HEK293 (cell line): ENCODE data around the gene VEZF1.
"Not testable (repeated sequence)": the region's sequence is repeated elsewhere in the genome, so short reads cannot be mapped to it uniquely, and the experiment has no call there.

Source experiments
- CTCF ChIA-PET: fragments of 350-600 bp; formaldehyde crosslinking; extraction: SDS; loops from one replicate; lab custom pipeline; 2021; ENCODE audit warnings: antibody characterized with exemption; lab: Yijun Ruan, JAX
- POLR2A ChIA-PET: fragments of 300-600 bp; formaldehyde crosslinking; extraction: SDS; loops from one replicate; lab custom pipeline; 2020; ENCODE audit warnings: antibody characterized with exemption, inconsistent platforms; lab: Yijun Ruan, JAX
- H3K27ac ChIP-seq: fragments of 200-500 bp; sonication (Bioruptor generic); 2 replicates; pipeline ENCODE4 v1.5.1; 2014; ENCODE audit warnings: low read depth, low read length, control low read depth, inconsistent platforms; ENCODE audit errors: extremely low read depth
- H3K36me3 ChIP-seq, 2 experiments: fragments of 200-500 bp in 1 of 2; sonication (Bioruptor generic) in 1 of 2; 1 replicate in 1 of 2; 2 replicates in 1 of 2; pipeline ENCODE4 v1.5.1; 2014 to 2017; ENCODE audit warnings: inconsistent platforms in 2 of 2, low read length in 2 of 2; ENCODE audit not compliant: control insufficient read depth in 2 of 2, insufficient read depth in 1 of 2
- H3K4me1 ChIP-seq: fragments of 200-500 bp; sonication (Bioruptor generic); 2 replicates; pipeline ENCODE4 v1.5.1; 2014; ENCODE audit warnings: mild to moderate bottlenecking, low read length, inconsistent platforms; ENCODE audit not compliant: control insufficient read depth, insufficient read depth
- H3K4me3 ChIP-seq: 2 replicates; pipeline ENCODE4 v1.5.1; 2011; ENCODE audit warnings: low read depth, mild to moderate bottlenecking, control low read depth, low read length, moderate library complexity
- H3K9me3 ChIP-seq: fragments of 200-500 bp; sonication (Bioruptor generic); 2 replicates; pipeline ENCODE4 v1.5.1; 2014; ENCODE audit warnings: low read depth, low read length, inconsistent platforms; ENCODE audit not compliant: control insufficient read depth, insufficient read depth
- EGR2 ChIP-seq: fragments of 450-650 bp; formaldehyde crosslinking; IDR thresholded peaks from 2 replicates; pipeline ENCODE4 v1.5.1; 2016; ENCODE audit warnings: low read depth, missing biosample characterization, missing genetic modification characterization
- GLI2 ChIP-seq: fragments of 450-650 bp; formaldehyde crosslinking; IDR thresholded peaks from 2 replicates; pipeline ENCODE4; 2017; ENCODE audit warnings: missing biosample characterization, missing genetic modification characterization, low read depth, borderline replicate concordance
- GLIS2 ChIP-seq: fragments of 450-650 bp; formaldehyde crosslinking; IDR thresholded peaks from 2 replicates; pipeline ENCODE4 v1.5.1; 2016; ENCODE audit warnings: missing biosample characterization, missing genetic modification characterization
- KLF10 ChIP-seq: fragments of 450-650 bp; IDR thresholded peaks from 2 replicates; pipeline ENCODE4 v1.5.1; 2018; ENCODE audit warnings: missing biosample characterization, mild to moderate bottlenecking, missing genetic modification characterization
- SALL2 ChIP-seq: fragments of 450-650 bp; formaldehyde crosslinking; IDR thresholded peaks from 2 replicates; pipeline ENCODE4 v1.5.0; 2017; ENCODE audit warnings: missing biosample characterization, mild to moderate bottlenecking, missing genetic modification characterization, borderline replicate concordance
- WT1 ChIP-seq: fragments of 450-650 bp; formaldehyde crosslinking; IDR thresholded peaks from 2 replicates; pipeline ENCODE4 v1.5.1; 2016; ENCODE audit warnings: missing biosample characterization, missing genetic modification characterization
- ZBTB6 ChIP-seq: fragments of 450-650 bp; formaldehyde crosslinking; IDR thresholded peaks from 2 replicates; pipeline ENCODE4 v1.5.1; 2017; ENCODE audit warnings: missing biosample characterization, missing genetic modification characterization
- ZBTB7A ChIP-seq: fragments of 450-650 bp; formaldehyde crosslinking; IDR thresholded peaks from 2 replicates; pipeline ENCODE4 v1.5.1; 2016; ENCODE audit warnings: low read depth, missing biosample characterization, missing genetic modification characterization
- ZBTB8A ChIP-seq: fragments of 450-650 bp; formaldehyde crosslinking; IDR thresholded peaks from 2 replicates; pipeline ENCODE4 v1.5.1; 2016; ENCODE audit warnings: missing biosample characterization, missing genetic modification characterization
- ZNF112 ChIP-seq: fragments of 450-650 bp; formaldehyde crosslinking; IDR thresholded peaks from 2 replicates; pipeline ENCODE4 v1.5.0; 2017; ENCODE audit warnings: missing biosample characterization, missing genetic modification characterization
- ZNF114 ChIP-seq: fragments of 450-650 bp; formaldehyde crosslinking; IDR thresholded peaks from 2 replicates; pipeline ENCODE4 v1.5.0; 2017; ENCODE audit warnings: missing biosample characterization, missing genetic modification characterization
- ZNF146 ChIP-seq: fragments of 450-650 bp; formaldehyde crosslinking; IDR thresholded peaks from 2 replicates; pipeline ENCODE4 v1.5.1; 2016; ENCODE audit warnings: missing biosample characterization, missing genetic modification characterization
- ZNF248 ChIP-seq: fragments of 450-650 bp; formaldehyde crosslinking; IDR thresholded peaks from 2 replicates; pipeline ENCODE4 v1.5.1; 2017; ENCODE audit warnings: missing biosample characterization, missing genetic modification characterization
- ZNF366 ChIP-seq: fragments of 450-650 bp; formaldehyde crosslinking; conservative IDR thresholded peaks from 2 replicates; pipeline ENCODE4 v1.5.1; 2016; ENCODE audit warnings: missing biosample characterization, missing genetic modification characterization
- ZNF571 ChIP-seq: fragments of 450-650 bp; formaldehyde crosslinking; IDR thresholded peaks from 2 replicates; pipeline ENCODE4 v1.5.0; 2017; ENCODE audit warnings: missing biosample characterization, missing genetic modification characterization
- ZNF624 ChIP-seq: fragments of 450-650 bp; formaldehyde crosslinking; IDR thresholded peaks from 2 replicates; pipeline ENCODE4 v1.5.1; 2017; ENCODE audit warnings: missing biosample characterization, missing genetic modification characterization
- ZNF660 ChIP-seq: fragments of 450-650 bp; IDR thresholded peaks from 2 replicates; pipeline ENCODE4 v1.5.1; 2018; ENCODE audit warnings: missing biosample characterization, mild to moderate bottlenecking, missing genetic modification characterization
- ZNF670 ChIP-seq: fragments of 450-650 bp; formaldehyde crosslinking; IDR thresholded peaks from 2 replicates; pipeline ENCODE4 v1.5.1; 2016; ENCODE audit warnings: missing biosample characterization, missing genetic modification characterization, low read depth
- ZNF677 ChIP-seq: fragments of 450-650 bp; IDR thresholded peaks from 2 replicates; pipeline ENCODE4 v1.5.0; 2018; ENCODE audit warnings: missing biosample characterization, mild to moderate bottlenecking, missing genetic modification characterization, moderate library complexity
- ZNF837 ChIP-seq: fragments of 450-650 bp; formaldehyde crosslinking; IDR thresholded peaks from 2 replicates; pipeline ENCODE4 v1.5.1; 2016; ENCODE audit warnings: missing biosample characterization, missing genetic modification characterization
- ZSCAN30 ChIP-seq: fragments of 450-650 bp; IDR thresholded peaks from 2 replicates; pipeline ENCODE4 v1.5.1; 2018; ENCODE audit warnings: missing biosample characterization, mild to moderate bottlenecking, missing genetic modification characterization, moderate library complexity
- TF ChIP-seq, protein P1 (sequence below): fragments of 450-650 bp; formaldehyde crosslinking; IDR thresholded peaks from 2 replicates; pipeline ENCODE4 v1.5.1; 2016; ENCODE audit warnings: missing biosample characterization, missing genetic modification characterization, low read depth

VEZF1 gene

GRCh38 chr17:57965521-57966160, 22.4 kb downstream of the VEZF1 start (continued):
- TF ChIP-seq ZNF837 (tag by site-specific recombination) (no peak), ZNF366 (tag by site-specific recombination) (no peak), ZNF248 (tag by site-specific recombination) (no peak), ZNF677 (tag by site-specific recombination) (no peak), ZNF670 (tag by site-specific recombination) (no peak)

DNA sequence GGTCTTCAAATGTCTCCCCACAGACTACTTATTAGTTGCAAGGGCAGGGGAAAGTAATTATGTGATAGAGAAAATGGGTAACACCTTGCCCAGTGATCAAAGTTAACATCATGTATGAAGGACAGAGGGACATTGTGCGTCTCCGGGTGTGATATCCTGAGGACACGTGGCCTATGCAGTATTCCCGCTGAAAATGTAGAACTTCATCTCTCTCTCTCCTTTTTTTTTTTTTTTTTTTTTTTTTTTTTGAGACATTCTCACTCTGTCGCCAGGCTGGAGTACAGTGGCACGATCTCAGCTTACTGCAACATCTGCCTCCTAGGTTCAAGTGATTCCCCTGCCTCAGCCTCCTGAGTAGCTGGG, 24.9 kb downstream of the VEZF1 start:
- H3K4me3 ChIP-seq: no peak overlapping the region

GRCh38 chr17:57962279-57963148, 25.5 kb downstream of the VEZF1 start:
- ChIA-PET CTCF (interaction anchor here (0.6 to 1.0 kb wide), 2 partner anchors 10 to 207 kb away, joined by 3 to 4 read pairs; no protein-coding TSS in a partner anchor), POLR2A (interaction anchor here (0.6 kb wide), 1 partner anchor 103 kb away, joined by 3 read pairs; no protein-coding TSS in a partner anchor)
- Histone ChIP-seq H3K4me3 (no peak overlapping the region), H3K4me1 (peaks cover 3% of the 10 kb centered on the region; the same call in 1 of the 2 replicates), H3K27ac (no peak overlapping the region), H3K36me3 (no peaks in the 10 kb centered on the region), H3K9me3 (no peaks in the 10 kb centered on the region)
- TF ChIP-seq SALL2 (tag by site-specific recombination): no peak
- 0 out of 2 replicates have a peak, but pooled peaks have one; percentile 20 for TF ChIP-seq KLF10 (tag by site-specific recombination)

More for the DNA sequence above, 24.9 kb downstream of the VEZF1 start:
- POLR2A ChIA-PET: no interaction called here
- TF ChIP-seq ZBTB7A (tag by site-specific recombination): no peak
- TF ChIP-seq SALL2 (tag by site-specific recombination): no peak
- no peak for TF ChIP-seq ZNF571 (tag by site-specific recombination)
- no peak for TF ChIP-seq ZNF112 (tag by site-specific recombination)
- no peak for TF ChIP-seq ZNF114 (tag by site-specific recombination)
- TF ChIP-seq, protein P1, sequence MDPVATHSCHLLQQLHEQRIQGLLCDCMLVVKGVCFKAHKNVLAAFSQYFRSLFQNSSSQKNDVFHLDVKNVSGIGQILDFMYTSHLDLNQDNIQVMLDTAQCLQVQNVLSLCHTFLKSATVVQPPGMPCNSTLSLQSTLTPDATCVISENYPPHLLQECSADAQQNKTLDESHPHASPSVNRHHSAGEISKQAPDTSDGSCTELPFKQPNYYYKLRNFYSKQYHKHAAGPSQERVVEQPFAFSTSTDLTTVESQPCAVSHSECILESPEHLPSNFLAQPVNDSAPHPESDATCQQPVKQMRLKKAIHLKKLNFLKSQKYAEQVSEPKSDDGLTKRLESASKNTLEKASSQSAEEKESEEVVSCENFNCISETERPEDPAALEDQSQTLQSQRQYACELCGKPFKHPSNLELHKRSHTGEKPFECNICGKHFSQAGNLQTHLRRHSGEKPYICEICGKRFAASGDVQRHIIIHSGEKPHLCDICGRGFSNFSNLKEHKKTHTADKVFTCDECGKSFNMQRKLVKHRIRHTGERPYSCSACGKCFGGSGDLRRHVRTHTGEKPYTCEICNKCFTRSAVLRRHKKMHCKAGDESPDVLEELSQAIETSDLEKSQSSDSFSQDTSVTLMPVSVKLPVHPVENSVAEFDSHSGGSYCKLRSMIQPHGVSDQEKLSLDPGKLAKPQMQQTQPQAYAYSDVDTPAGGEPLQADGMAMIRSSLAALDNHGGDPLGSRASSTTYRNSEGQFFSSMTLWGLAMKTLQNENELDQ (tag by site-specific recombination): no peak
- TF ChIP-seq EGR2 (tag by site-specific recombination): no peak
- CTCF ChIA-PET: no interaction called here
- no peaks in the 10 kb centered on the region for H3K9me3 ChIP-seq
- H3K36me3 ChIP-seq: no peaks in the 10 kb centered on the region
- H3K27ac ChIP-seq: no peak overlapping the region
- H3K4me1 ChIP-seq: peaks cover 3% of the 10 kb centered on the region; the same call in 1 of the 2 replicates

DNA sequence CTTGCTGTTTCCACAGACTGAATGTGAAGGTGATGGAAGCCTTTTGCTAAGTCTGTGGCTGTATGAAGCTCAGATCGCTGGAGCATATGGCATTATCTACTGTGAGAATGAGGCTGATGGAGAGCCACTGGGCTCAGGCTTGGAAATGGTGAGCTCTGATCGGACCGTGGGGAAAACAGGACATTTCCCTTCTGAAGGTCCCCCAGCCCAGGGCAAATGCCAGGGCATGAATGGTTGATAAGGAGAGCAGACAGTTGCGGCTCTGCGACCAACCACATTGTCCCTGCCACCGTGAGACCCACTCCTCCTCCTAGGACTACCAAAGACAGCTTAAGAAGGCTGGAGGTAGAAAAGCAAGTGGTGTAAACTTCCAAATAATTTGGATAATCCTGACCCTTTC, 28.1 kb downstream of the VEZF1 start:
- no peaks in the 10 kb centered on the region for H3K9me3 ChIP-seq
- H3K36me3 ChIP-seq: no peaks in the 10 kb centered on the region
- peaks cover 18% of the 10 kb centered on the region for H3K4me1 ChIP-seq
- ChIA-PET CTCF (interaction anchor here (0.9 to 1.5 kb wide), 5 partner anchors 21 to 100 kb away, joined by 3 to 7 read pairs (median 4); no protein-coding TSS in a partner anchor), POLR2A (interaction anchor here (1.1 to 1.4 kb wide), 3 partner anchors 11 to 32 kb away, joined by 3 to 4 read pairs (median 4); no protein-coding TSS in a partner anchor)
- no peak overlapping the region for H3K27ac ChIP-seq
- H3K4me3 ChIP-seq: no peak overlapping the region
- TF ChIP-seq GLI2 (no peak), GLIS2 (tag by site-specific recombination) (no peak), ZBTB8A (tag by site-specific recombination) (no peak), ZNF146 (no peak), ZNF248 (tag by site-specific recombination) (no peak), ZNF571 (tag by site-specific recombination) (no peak), ZNF624 (tag by site-specific recombination) (no peak), ZSCAN30 (tag by site-specific recombination) (no peak), ZNF660 (tag by site-specific recombination) (no peak), ZBTB6 (tag by site-specific recombination) (no peak), WT1 (tag by site-specific recombination) (no peak)
- TF ChIP-seq, all 188 proteins: peak for 0

GRCh38 chr17:57958391-57958790, 29.7 kb downstream of the VEZF1 start:
- ChIA-PET CTCF (interaction anchor here (1.0 kb wide), 1 partner anchor 13 kb away, joined by 4 read pairs; no protein-coding TSS in a partner anchor), POLR2A (interaction anchor here (0.7 kb wide), 1 partner anchor 40 kb away, joined by 5 read pairs; no protein-coding TSS in a partner anchor)
- not testable (repeated sequence) for H3K4me3 ChIP-seq, H3K27ac ChIP-seq, H3K9me3 ChIP-seq, H3K36me3 ChIP-seq
- peaks cover 26% of the 10 kb centered on the region for H3K4me1 ChIP-seq
